DMS153 treated with DMSO at 0.1 percent for 48 hours (cell line): ENCODE results near the gene CHMP1B.
"Not testable (repeated sequence)": the region's sequence is repeated elsewhere in the genome, so short reads cannot be mapped to it uniquely, and the experiment has no call there.

ENCODE experiments used
- DNase-seq: peaks from one replicate; lab custom pipeline; 2025; ENCODE audit not compliant: unreplicated experiment; lab: John Stamatoyannopoulos, UW

Gene CHMP1B

DNA sequence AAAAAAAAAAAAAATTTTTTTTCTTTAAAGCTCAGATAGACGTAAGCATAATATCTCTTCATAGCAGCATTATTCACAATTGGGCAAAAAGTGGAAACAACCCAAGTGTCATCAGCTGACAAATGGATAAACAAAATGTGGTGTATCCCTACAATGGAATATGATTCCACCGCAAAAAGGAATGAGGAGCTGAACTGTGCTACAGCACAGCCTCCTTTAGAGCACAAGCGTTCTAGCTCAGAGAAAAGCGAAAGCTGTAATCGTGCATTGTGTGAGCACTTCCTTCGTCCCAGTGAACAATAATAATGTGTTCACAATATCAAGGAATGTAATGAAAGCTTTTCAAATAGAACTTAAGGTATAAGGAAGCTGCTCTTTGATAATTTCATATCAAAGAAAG lies 11.7 kb upstream of the CHMP1B start:
- DNase-seq = no peak

- no peak for DNase-seq
Observed at GRCh38 chr18:11840493-11840892, 10.7 kb upstream of the CHMP1B start.

- no peak for DNase-seq
Observed at GRCh38 chr18:11842562-11842961, 8.7 kb upstream of the CHMP1B start.

DNA sequence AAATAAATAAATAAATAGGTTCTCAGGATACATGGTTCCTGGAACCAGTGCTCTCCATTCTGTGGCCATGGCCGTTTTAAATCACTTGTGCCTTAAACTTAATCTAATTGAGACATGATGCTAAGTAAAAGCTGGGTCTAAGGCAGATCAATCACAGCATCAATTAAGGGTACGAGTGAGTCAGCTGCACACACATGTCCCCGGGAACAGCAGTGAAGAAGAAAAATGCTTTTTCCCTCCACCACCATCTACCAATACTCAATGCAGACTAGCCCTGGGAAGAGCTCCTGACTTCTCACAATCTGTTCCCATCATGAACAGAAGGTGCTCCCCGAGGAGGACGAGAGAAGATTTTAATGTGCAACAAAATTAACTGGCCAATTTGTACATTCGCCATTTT lies 6.8 kb upstream of the CHMP1B start:
- no peak for DNase-seq

DNA sequence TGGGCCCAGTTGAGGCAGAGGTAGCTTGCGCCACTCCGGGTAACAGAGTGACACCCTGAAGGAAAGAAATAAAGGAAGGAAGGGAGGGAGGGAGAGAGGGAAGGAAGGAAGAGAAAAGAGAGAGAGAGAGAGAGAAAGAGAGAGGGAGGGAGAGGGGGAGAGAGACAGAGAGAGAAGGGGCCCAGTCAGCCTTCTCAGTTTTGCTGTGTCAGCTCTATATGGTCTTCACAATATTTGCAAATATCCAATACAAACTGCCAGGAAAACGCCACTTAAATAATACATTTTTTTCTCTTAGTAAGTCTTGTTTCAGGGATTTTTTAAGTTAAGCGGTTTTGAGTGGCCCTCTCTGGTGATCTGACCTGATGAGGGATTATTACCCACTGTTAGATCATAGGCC lies 5.6 kb upstream of the CHMP1B start:
- no peak for DNase-seq

GRCh38 chr18:11847811-11848210 lies 3.4 kb upstream of the CHMP1B start:
- no peak for DNase-seq

DNA sequence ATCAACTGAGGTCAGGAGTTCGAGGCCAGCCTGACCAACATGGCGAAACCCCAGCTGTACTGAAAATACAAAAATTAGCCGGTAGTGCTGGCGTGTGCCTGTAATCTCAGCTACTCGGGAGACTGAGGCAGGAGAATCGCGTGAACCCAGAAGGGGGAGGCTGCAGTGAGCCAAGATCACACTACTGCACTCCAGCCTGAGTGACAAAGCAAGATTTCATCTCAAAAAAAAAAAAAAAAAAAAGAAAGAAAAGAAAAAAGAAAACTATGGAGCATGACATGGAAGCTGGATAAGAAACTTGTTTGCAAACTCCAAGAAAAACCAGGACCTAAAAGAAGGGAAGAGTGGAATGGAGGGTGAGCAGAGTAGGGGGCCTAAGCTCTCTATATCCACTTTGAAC lies 1.9 kb upstream of the CHMP1B start:
- DNase-seq = no peak

DNA sequence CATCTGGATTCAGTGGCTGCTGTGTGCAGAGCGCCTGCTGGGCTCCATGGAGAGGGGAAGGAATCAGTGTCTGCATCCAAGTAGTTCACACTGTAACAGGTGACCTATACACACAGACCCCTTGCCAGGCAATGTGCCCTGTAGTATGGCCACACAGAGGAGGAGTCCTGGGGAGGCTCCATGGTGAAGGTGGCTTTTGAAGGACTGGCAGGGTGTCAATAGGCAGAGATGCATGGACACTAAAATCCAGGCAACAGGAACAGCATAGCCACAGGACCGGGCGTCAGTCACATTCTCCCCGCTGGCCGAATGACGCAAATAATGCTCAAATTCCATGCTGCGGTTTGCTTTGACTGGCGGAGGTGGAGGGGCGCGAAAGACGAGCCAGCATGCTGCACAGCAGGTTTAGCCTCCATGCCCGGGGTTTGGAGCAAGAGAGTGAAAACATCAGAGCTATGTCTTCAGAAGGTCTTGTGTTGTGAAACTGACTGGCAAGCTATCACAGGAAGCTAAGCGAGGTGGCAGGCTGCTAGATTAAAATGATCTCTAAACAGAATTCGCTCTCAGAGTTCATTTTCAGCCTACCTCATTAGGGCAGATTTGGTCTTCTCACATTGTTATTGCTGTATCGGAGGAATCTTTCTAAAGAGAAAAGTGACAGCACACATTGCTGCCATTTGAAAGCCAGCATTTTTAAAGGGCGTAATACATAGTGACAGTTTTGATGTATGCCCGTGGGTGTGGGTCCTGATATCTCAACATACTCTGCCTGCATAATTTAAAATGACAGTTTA lies 1.2 kb upstream of the CHMP1B start:
- DNase-seq = no peak

DNA sequence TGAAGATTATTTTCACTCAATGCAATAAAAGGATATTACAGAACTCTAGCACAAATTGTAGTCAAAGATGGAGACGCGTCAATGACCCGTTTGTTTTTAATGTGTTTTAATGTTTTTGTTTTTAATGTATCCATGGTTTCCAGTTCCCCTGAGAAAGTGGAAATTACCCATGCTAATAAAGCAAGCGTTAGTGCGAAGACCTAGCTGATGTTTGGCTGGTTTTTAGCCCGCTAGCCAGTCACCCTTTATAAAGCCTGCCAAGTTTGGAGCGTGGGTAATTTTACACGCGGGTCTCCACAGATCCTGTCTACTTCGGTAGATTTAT lies 430 bp upstream of the CHMP1B start:
- DNase-seq = no peak

DNA sequence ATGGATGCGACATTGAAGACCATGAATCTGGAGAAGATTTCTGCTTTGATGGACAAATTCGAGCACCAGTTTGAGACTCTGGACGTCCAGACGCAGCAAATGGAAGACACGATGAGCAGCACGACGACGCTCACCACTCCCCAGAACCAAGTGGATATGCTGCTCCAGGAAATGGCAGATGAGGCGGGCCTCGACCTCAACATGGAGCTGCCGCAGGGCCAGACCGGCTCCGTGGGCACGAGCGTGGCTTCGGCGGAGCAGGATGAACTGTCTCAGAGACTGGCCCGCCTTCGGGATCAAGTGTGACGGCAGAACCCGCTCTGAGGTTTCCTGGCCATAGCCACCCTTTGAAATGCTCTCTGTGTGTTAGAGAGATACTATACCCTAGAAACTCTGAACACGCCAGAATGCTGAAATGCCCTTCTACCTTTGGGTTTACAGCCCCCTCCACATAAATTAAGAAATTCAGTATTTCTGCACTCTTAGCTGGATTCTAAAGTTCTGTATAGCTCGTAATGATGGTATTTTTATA lies 659 bp downstream of the CHMP1B start:
- no peak for DNase-seq

GRCh38 chr18:11854554-11854953 lies 3.3 kb downstream of the CHMP1B start:
- DNase-seq = not testable (repeated sequence)

DNA sequence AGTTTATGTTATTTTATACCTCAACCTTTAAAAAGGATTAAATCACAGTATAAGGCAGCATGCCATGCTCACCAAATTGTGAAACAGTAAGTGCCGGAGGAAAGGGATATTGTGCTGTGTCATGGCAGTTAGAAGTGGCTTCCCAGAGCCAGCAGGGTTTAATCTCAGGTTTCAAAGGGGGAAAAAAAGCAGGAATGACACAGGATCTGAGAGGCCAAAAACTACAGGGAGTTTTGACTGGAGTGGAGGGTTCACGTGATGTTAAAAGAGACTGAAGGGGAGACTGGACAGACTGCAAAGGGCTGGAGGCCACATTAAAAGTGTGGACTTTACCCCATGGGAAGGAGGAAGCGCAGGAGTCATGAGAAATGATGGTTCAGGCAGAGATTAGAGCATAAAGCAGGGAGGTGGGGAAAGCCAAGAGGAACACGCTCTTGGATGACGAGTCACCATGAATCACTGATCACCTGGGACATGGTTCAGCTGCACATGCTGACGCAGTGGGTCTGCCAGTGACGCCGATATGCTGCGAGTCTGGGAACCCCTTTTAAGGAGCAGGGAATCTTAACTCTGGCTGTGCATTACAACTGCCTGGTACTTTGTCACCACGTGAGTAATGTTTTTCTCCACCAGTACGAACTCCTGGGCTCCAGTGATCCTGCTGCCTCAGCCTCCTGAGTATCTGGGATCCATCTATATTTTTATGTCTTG lies 6.1 kb downstream of the CHMP1B start:
- DNase-seq = no peak

- no peak for DNase-seq
Observed at GRCh38 chr18:11859282-11859830, 8.1 kb downstream of the CHMP1B start.

GRCh38 chr18:11859903-11860407 lies 8.7 kb downstream of the CHMP1B start:
- DNase-seq = no peak

GRCh38 chr18:11860594-11861450 lies 9.6 kb downstream of the CHMP1B start:
- no peak for DNase-seq

- DNase-seq = no peak
Observed at GRCh38 chr18:11861583-11862288, 10.5 kb downstream of the CHMP1B start.

- DNase-seq = no peak
Observed at GRCh38 chr18:11862468-11863137, 11.4 kb downstream of the CHMP1B start.

GRCh38 chr18:11864471-11864870 lies 13.3 kb downstream of the CHMP1B start:
- no peak for DNase-seq

DNA sequence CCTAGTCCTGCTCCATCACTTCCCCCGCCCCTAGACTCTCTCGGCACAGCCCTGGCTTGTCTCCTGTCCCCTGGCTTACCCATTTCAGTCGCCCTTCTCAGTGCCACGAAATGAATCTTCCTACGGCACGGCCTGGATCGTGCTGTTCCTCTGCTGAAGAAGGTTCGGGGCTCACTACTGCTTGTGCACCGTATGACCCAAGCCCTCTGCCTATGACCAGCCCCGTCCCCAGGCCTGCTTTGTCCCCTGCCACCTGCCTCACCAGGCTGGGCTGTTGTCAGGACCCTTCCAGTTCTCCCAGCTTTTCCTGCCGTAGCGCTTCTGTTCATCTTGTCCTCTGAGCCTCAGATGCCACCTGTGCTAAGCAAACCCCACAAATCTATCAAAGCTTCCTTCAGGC lies 13.9 kb downstream of the CHMP1B start:
- no peak for DNase-seq

DNA sequence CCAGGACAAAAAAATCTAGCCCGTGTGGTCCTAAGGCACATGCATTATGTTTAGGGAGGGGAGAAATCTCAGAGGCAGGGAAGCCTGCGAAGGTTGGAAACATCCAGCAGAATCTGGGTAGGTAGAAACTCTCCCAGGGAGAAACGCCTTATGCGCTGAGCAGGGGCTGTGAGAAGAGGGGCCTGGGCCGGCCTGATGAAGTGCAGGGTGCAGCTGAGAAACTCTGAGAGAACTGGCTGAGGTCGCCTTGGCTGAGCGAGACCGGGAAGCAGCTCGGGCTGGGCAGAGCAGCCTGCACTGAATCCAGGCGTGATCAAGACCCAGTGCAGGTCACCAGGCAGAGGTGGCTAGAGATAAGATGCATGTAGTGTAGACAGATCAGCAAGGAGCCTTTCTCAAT lies 15.1 kb downstream of the CHMP1B start:
- DNase-seq = no peak
